ENCODE data around the gene CDT1.

The CDT1 gene

GRCh38 chr16:88835383-88835782 lies 31.8 kb downstream of the CDT1 start:
- no peaks in the 10 kb centered on the region for H3K27me3 ChIP-seq (ENCODE audit: insufficient read depth, low read length)
- H3K4me3 ChIP-seq (ENCODE audit: low read depth, low read length), result no peak overlapping the region
- peaks cover 3% of the 10 kb centered on the region; the same call in 1 of the 2 replicates for H3K36me3 ChIP-seq (ENCODE audit: insufficient read depth, low read length)

DNA sequence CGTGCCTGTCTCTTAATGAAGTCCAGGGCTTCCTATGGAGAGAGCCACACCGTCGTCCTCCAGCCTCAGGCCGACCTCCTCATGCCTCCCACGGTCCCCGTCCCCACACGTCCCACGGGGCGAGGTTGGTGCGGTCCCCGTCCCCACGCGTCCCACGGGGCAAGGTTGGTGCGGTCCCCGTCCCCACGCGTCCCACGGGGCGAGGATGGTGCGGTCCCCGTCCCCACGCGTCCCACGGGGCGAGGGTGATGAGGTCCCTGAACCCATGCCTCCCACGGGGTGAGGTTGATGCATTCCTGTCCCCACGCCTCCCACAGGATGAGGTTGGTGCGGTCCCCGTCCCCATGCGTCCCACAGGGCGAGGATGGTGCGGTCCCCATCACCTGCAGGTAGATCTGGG lies 32.2 kb downstream of the CDT1 start:
- Histone ChIP-seq H3K36me3 (ENCODE audit: insufficient read depth, low read length) (peaks cover 3% of the 10 kb centered on the region; the same call in 1 of the 2 replicates), H3K79me2 (ENCODE audit: control insufficient read depth, insufficient read depth, low read length, unreplicated experiment) (no peaks in the 10 kb centered on the region), H3K27ac (ENCODE audit: low read depth, low read length) (no peak overlapping the region), H3K4me1 (ENCODE audit: control insufficient read depth, insufficient read depth, low read length, unreplicated experiment) (no peaks in the 10 kb centered on the region), H3K27me3 (ENCODE audit: insufficient read depth, low read length) (no peaks in the 10 kb centered on the region), H2AFZ (ENCODE audit: low read length, unreplicated experiment) (no peak overlapping the region), H3K4me3 (ENCODE audit: low read depth, low read length) (no peak overlapping the region)

More at GRCh38 chr16:88835383-88835782, 31.8 kb downstream of the CDT1 start:
- Histone ChIP-seq H3K79me2 (ENCODE audit: control insufficient read depth, insufficient read depth, low read length, unreplicated experiment) (no peaks in the 10 kb centered on the region), H3K27ac (ENCODE audit: low read depth, low read length) (no peak overlapping the region), H2AFZ (ENCODE audit: low read length, unreplicated experiment) (no peak overlapping the region), H3K4me1 (ENCODE audit: control insufficient read depth, insufficient read depth, low read length, unreplicated experiment) (no peaks in the 10 kb centered on the region)

GRCh38 chr16:88836791-88837190 lies 33.2 kb downstream of the CDT1 start:
- Histone ChIP-seq H3K27ac (ENCODE audit: low read depth, low read length) (no peak overlapping the region), H3K4me3 (ENCODE audit: low read depth, low read length) (no peak overlapping the region), H3K4me1 (ENCODE audit: control insufficient read depth, insufficient read depth, low read length, unreplicated experiment) (no peaks in the 10 kb centered on the region), H3K36me3 (ENCODE audit: insufficient read depth, low read length) (peaks cover 3% of the 10 kb centered on the region; the same call in 1 of the 2 replicates), H3K79me2 (ENCODE audit: control insufficient read depth, insufficient read depth, low read length, unreplicated experiment) (no peaks in the 10 kb centered on the region), H3K27me3 (ENCODE audit: insufficient read depth, low read length) (no peaks in the 10 kb centered on the region), H2AFZ (ENCODE audit: low read length, unreplicated experiment) (no peak overlapping the region)

DNA sequence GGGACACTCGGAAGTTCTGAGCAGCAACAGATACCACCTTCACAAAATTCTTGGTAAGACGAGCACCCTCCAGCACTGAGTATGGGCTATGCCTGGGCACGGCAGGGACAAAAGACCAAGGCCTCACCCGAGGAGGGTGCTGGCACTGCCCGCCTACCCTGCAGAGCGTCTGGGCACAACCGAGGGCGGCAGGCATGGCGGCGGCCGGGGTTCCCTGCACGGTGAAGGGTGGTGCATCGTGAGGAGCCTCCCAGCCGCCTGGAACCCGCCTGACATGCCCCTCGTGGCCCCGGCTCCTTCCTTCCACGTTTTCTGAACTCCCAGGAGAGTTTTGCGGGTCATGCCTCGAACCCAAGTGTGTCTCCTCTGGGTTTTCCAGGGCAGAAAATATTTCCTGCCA lies 34.2 kb downstream of the CDT1 start:
- H2AFZ ChIP-seq (ENCODE audit: low read length, unreplicated experiment), result no peak overlapping the region
- no peak overlapping the region for H3K4me3 ChIP-seq (ENCODE audit: low read depth, low read length)
- H3K27ac ChIP-seq (ENCODE audit: low read depth, low read length), result no peak overlapping the region
- no peaks in the 10 kb centered on the region for H3K4me1 ChIP-seq (ENCODE audit: control insufficient read depth, insufficient read depth, low read length, unreplicated experiment)
- H3K36me3 ChIP-seq (ENCODE audit: insufficient read depth, low read length), result peaks cover 3% of the 10 kb centered on the region; the same call in 1 of the 2 replicates
- no peaks in the 10 kb centered on the region for H3K79me2 ChIP-seq (ENCODE audit: control insufficient read depth, insufficient read depth, low read length, unreplicated experiment)
- no peaks in the 10 kb centered on the region for H3K27me3 ChIP-seq (ENCODE audit: insufficient read depth, low read length)

DNA sequence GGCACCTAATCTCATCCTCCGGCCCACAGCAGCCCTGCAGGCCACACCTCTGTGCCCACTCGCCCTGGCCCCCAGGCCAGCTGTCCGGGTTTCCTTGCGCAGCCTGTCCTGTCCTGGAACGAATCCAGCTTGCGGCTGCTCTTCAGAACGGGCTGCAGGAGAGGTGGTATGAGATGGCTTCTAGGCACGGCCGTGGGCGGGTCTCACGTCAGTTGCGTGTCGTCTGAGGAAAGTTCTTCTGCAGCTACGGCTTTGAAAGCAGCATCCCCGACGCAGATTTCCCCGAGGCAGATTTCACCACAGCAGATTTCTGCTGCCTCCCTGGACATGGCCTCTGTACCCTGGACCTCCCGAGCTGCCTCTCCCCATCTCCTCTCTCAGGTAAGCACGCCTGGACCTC lies 35.0 kb downstream of the CDT1 start:
- H3K36me3 ChIP-seq (ENCODE audit: insufficient read depth, low read length), result peaks cover 3% of the 10 kb centered on the region; the same call in 1 of the 2 replicates
- H3K27me3 ChIP-seq (ENCODE audit: insufficient read depth, low read length), result no peaks in the 10 kb centered on the region
- no peak overlapping the region for H3K27ac ChIP-seq (ENCODE audit: low read depth, low read length)
- H3K4me1 ChIP-seq (ENCODE audit: control insufficient read depth, insufficient read depth, low read length, unreplicated experiment), result no peaks in the 10 kb centered on the region
- no peak overlapping the region for H2AFZ ChIP-seq (ENCODE audit: low read length, unreplicated experiment)
- H3K4me3 ChIP-seq (ENCODE audit: low read depth, low read length), result no peak overlapping the region
- H3K79me2 ChIP-seq (ENCODE audit: control insufficient read depth, insufficient read depth, low read length, unreplicated experiment), result no peaks in the 10 kb centered on the region

DNA sequence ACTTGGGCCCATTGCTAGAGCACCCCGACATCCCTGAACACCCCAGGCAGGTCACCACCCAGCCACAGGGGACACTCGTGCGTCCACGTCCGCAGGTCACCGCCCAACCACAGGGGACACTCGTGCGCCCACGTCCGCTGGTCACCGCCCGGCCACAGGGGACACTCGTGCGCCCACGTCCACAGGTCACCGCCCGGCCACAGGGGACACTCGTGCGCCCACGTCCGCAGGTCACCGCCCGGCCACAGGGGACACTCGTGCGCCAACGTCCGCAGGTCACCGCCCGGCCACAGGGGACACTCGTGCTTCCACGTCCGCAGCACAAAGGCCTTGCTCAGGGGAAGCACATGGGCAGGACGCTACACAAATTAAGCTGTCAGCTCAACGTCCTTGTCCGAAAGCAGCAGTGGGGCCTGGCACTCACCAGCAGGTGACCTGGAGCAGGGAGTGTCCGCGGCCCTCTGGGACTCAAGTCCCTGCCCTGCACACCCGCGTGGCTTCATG lies 35.5 kb downstream of the CDT1 start:
- H2AFZ ChIP-seq (ENCODE audit: low read length, unreplicated experiment), result no peak overlapping the region
- no peak overlapping the region for H3K27ac ChIP-seq (ENCODE audit: low read depth, low read length)
- no peaks in the 10 kb centered on the region for H3K4me1 ChIP-seq (ENCODE audit: control insufficient read depth, insufficient read depth, low read length, unreplicated experiment)
- H3K36me3 ChIP-seq (ENCODE audit: insufficient read depth, low read length), result peaks cover 3% of the 10 kb centered on the region; the same call in 1 of the 2 replicates
- H3K27me3 ChIP-seq (ENCODE audit: insufficient read depth, low read length), result no peaks in the 10 kb centered on the region
- H3K4me3 ChIP-seq (ENCODE audit: low read depth, low read length), result no peak overlapping the region
- H3K79me2 ChIP-seq (ENCODE audit: control insufficient read depth, insufficient read depth, low read length, unreplicated experiment), result no peaks in the 10 kb centered on the region

GRCh38 chr16:88839745-88840599 lies 36.4 kb downstream of the CDT1 start:
- Histone ChIP-seq H3K4me3 (ENCODE audit: low read depth, low read length) (no peak overlapping the region), H3K4me1 (ENCODE audit: control insufficient read depth, insufficient read depth, low read length, unreplicated experiment) (no peaks in the 10 kb centered on the region), H3K36me3 (ENCODE audit: insufficient read depth, low read length) (peaks cover 3% of the 10 kb centered on the region; the same call in 1 of the 2 replicates), H3K27me3 (ENCODE audit: insufficient read depth, low read length) (no peaks in the 10 kb centered on the region), H3K79me2 (ENCODE audit: control insufficient read depth, insufficient read depth, low read length, unreplicated experiment) (no peaks in the 10 kb centered on the region), H2AFZ (ENCODE audit: low read length, unreplicated experiment) (no peak overlapping the region), H3K27ac (ENCODE audit: low read depth, low read length) (no peak overlapping the region)

GRCh38 chr16:88840600-88841215 lies 37.1 kb downstream of the CDT1 start:
- Histone ChIP-seq H3K4me1 (ENCODE audit: control insufficient read depth, insufficient read depth, low read length, unreplicated experiment) (no peaks in the 10 kb centered on the region), H3K27ac (ENCODE audit: low read depth, low read length) (no peak overlapping the region), H3K36me3 (ENCODE audit: insufficient read depth, low read length) (peaks cover 3% of the 10 kb centered on the region; the same call in 1 of the 2 replicates), H3K27me3 (ENCODE audit: insufficient read depth, low read length) (no peaks in the 10 kb centered on the region), H3K79me2 (ENCODE audit: control insufficient read depth, insufficient read depth, low read length, unreplicated experiment) (no peaks in the 10 kb centered on the region), H2AFZ (ENCODE audit: low read length, unreplicated experiment) (no peak overlapping the region), H3K4me3 (ENCODE audit: low read depth, low read length) (no peak overlapping the region)

- Histone ChIP-seq H3K27ac (ENCODE audit: low read depth, low read length) (no peak overlapping the region), H3K36me3 (ENCODE audit: insufficient read depth, low read length) (peaks cover 3% of the 10 kb centered on the region; the same call in 1 of the 2 replicates), H2AFZ (ENCODE audit: low read length, unreplicated experiment) (no peak overlapping the region), H3K4me3 (ENCODE audit: low read depth, low read length) (no peak overlapping the region), H3K4me1 (ENCODE audit: control insufficient read depth, insufficient read depth, low read length, unreplicated experiment) (no peaks in the 10 kb centered on the region), H3K27me3 (ENCODE audit: insufficient read depth, low read length) (no peaks in the 10 kb centered on the region), H3K79me2 (ENCODE audit: control insufficient read depth, insufficient read depth, low read length, unreplicated experiment) (no peaks in the 10 kb centered on the region)
Measured at GRCh38 chr16:88841521-88842307, 38.1 kb downstream of the CDT1 start.

- peaks cover 3% of the 10 kb centered on the region; the same call in 1 of the 2 replicates for H3K36me3 ChIP-seq (ENCODE audit: insufficient read depth, low read length)
- no peak overlapping the region for H2AFZ ChIP-seq (ENCODE audit: low read length, unreplicated experiment)
- no peaks in the 10 kb centered on the region for H3K79me2 ChIP-seq (ENCODE audit: control insufficient read depth, insufficient read depth, low read length, unreplicated experiment)
- no peak overlapping the region for H3K27ac ChIP-seq (ENCODE audit: low read depth, low read length)
- H3K4me1 ChIP-seq (ENCODE audit: control insufficient read depth, insufficient read depth, low read length, unreplicated experiment), result no peaks in the 10 kb centered on the region
- H3K4me3 ChIP-seq (ENCODE audit: low read depth, low read length), result no peak overlapping the region
- no peaks in the 10 kb centered on the region for H3K27me3 ChIP-seq (ENCODE audit: insufficient read depth, low read length)
Measured at GRCh38 chr16:88842308-88842756, 38.7 kb downstream of the CDT1 start.

Measured in ACC112 (cell line).